Thoracic aorta (tissue), 2 donors: ENCODE measurements around the gene KDM3A. TPM values are rescaled to one million over a fixed set of nuclear protein-coding genes. Genes with fewer than 3 reads are reported as not detected.

Experiments used
- ATAC-seq: fragments of 150-250 bp; one replicate; pipeline ENCODE4 v1.8.0; 2017; ENCODE audit warnings: low read depth; ENCODE audit not compliant: insufficient number of reproducible peaks, low FRiP score
- DNase-seq: peaks from one replicate; pipeline ENCODE4 v3.0.0-alpha.2; 2020; ENCODE audit warnings: low spot score
- H3K27ac ChIP-seq, 2 donors: fragments of 200-600 bp; sonication (generic); 1 replicate in 1 of 2; 2 replicates in 1 of 2; pipeline ENCODE4 v1.5.1; 2016; ENCODE audit warnings: mild to moderate bottlenecking in 2 of 2, moderate library complexity in 2 of 2
- H3K27me3 ChIP-seq: fragments of 200-600 bp; sonication (generic); replicated peaks from 2 replicates; pipeline ENCODE4 v1.6.0; 2016; ENCODE audit warnings: mild to moderate bottlenecking; ENCODE audit not compliant: insufficient read depth
- H3K36me3 ChIP-seq: fragments of 200-600 bp; sonication (generic); one replicate; pipeline ENCODE4 v1.5.1; 2016
- H3K4me1 ChIP-seq, 2 donors: fragments of 200-600 bp; sonication (generic); 1 replicate in 1 of 2; 2 replicates in 1 of 2; pipeline versions ENCODE4 v1.5.1 to v1.6.0; 2016; ENCODE audit warnings: low read depth in 2 of 2, mild to moderate bottlenecking in 1 of 2; ENCODE audit not compliant: control insufficient read depth in 1 of 2
- H3K4me3 ChIP-seq: fragments of 200-600 bp; sonication (generic); 2 replicates; pipeline ENCODE4 v1.5.1; 2016; ENCODE audit warnings: mild to moderate bottlenecking
- H3K9me3 ChIP-seq: fragments of 200-600 bp; sonication (generic); 2 replicates; pipeline ENCODE4 v1.5.1; 2016
- total RNA-seq, 2 donors: library from RNA; depleted of rRNA; stranded (reverse); fragments of >200 nt; gene quantifications; one replicate each; pipeline versions ENCODE4 v1.1.0 to v1.2.3, GENCODE V29; 2016
- TF ChIP-seq, protein P1 (sequence below): fragments of 200-600 bp; sonication (generic); IDR thresholded peaks from one replicate; pipeline ENCODE4 v1.5.1; 2019; ENCODE audit warnings: antibody characterized with exemption

Gene KDM3A
- total RNA-seq, 2 donors from 2014 or later: 41.7 to 74.6 TPM

DNA sequence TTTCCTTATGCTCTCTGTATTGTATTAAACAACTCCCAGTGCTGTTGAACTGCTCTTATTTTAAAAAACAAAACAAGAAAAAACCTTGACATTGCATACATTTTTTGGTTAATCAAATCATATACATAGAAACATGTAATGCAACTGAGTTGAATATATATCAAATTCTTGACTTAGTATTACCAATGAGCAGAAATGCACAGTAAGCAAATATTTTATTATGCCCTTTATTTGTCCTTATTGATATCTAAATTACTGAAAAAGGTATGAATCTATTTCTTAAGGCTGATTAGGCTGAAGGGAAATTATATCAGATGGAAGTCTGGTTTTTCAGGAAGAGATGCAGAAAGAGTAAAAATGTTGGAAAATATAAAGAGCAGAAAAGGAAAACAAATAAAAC, 6.9 kb upstream of the KDM3A start:
- ATAC-seq: no peak
- H3K27ac ChIP-seq: no peak overlapping the region
- no peaks in the 10 kb centered on the region for H3K27me3 ChIP-seq
- no peak for DNase-seq
- H3K9me3 ChIP-seq: peaks cover 11% of the 10 kb centered on the region
- no peaks in the 10 kb centered on the region for H3K36me3 ChIP-seq
- no peak overlapping the region for H3K4me3 ChIP-seq
- TF ChIP-seq, protein P1, sequence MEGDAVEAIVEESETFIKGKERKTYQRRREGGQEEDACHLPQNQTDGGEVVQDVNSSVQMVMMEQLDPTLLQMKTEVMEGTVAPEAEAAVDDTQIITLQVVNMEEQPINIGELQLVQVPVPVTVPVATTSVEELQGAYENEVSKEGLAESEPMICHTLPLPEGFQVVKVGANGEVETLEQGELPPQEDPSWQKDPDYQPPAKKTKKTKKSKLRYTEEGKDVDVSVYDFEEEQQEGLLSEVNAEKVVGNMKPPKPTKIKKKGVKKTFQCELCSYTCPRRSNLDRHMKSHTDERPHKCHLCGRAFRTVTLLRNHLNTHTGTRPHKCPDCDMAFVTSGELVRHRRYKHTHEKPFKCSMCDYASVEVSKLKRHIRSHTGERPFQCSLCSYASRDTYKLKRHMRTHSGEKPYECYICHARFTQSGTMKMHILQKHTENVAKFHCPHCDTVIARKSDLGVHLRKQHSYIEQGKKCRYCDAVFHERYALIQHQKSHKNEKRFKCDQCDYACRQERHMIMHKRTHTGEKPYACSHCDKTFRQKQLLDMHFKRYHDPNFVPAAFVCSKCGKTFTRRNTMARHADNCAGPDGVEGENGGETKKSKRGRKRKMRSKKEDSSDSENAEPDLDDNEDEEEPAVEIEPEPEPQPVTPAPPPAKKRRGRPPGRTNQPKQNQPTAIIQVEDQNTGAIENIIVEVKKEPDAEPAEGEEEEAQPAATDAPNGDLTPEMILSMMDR: no peak
- peaks cover 0 to 10% of the 10 kb centered on the region in 2 donors for H3K4me1 ChIP-seq

DNA sequence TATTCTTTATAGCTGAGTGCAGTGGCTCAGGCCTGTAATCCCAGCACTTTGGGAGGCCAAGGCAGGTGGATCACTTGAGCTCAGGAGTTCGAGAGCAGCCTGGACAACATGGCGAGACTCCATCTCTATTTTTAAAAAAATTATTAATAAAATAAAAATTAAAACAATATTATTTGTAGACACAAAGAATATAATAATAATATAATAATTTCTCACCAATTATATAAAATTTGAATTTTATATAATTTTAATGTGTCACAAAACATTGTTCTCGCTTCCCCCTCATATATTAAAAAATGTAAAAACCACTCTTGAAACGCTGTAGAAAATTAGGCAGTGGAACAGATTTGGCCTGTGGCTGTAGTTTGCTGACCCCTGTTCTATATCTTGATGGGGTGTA, 5.6 kb upstream of the KDM3A start:
- peaks cover 16% of the 10 kb centered on the region for H3K9me3 ChIP-seq
- DNase-seq: no peak
- no peak overlapping the region for H3K4me3 ChIP-seq
- H3K4me1 ChIP-seq: peaks cover 0 to 10% of the 10 kb centered on the region in 2 donors
- no peak overlapping the region for H3K27ac ChIP-seq
- ATAC-seq: no peak
- H3K27me3 ChIP-seq: no peaks in the 10 kb centered on the region
- no peaks in the 10 kb centered on the region for H3K36me3 ChIP-seq
- TF ChIP-seq, protein P1: no peak

DNA sequence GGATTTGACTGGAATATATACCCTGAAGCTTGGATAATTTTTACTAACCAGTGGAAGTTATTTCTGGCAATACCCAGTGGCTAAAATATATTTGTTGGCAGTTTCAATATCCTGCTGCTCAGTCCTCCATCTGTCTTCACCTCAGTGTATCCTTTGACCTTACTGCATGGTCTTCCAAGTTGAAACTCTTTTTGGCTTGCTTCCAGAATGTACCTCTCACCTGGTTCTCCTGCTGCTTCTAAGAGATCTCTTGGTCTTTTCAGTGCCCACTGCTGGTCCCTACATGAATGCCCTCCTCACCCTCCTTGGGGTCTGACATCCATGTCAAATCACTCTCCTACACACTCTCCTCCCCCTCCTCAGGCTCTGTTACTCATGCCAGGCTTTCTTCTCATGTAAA, 4.8 kb upstream of the KDM3A start:
- DNase-seq (no peak), ATAC-seq (no peak)
- H3K9me3 ChIP-seq: peaks cover 13% of the 10 kb centered on the region
- H3K27ac ChIP-seq: peak overlapping the region; percentile 36 to 52
- peaks cover 0 to 10% of the 10 kb centered on the region in 2 donors for H3K4me1 ChIP-seq
- no peak overlapping the region for H3K4me3 ChIP-seq
- H3K36me3 ChIP-seq: no peaks in the 10 kb centered on the region
- TF ChIP-seq, protein P1: no peak
- H3K27me3 ChIP-seq: no peaks in the 10 kb centered on the region

DNA sequence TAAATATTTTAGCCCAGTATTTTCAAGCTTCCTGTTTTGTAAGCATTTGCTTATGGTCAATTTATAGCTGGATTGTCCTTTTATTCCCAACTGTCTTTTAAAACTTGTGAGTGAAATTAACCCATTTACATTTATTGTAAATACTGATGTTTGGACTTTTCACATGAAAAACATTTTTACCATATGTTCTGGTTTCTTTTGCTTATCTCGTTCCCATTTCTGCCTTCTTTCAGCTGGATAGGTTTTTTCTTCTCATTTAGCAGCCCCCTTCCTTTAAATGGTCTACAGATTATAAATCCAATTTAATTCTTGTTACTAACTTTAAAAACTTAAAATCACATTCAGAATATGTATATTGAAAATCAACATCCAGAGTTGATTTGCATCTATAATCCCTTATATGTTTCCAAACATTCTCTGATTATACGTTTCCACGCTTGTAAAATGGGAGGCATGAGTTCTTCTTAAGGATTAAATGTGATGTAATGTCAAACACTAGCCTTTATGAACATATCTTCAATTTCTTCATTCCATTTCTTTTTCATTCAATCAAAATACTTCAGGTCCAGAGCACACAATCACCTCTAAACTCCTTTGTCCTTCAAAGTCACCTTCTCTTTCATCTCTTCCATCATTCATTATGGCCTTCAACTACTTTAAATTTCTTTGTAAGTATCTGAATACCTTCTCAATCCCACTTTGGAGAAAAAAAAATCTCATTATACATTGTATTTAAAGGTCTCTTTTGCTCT, 1.1 kb upstream of the KDM3A start:
- no peak for ATAC-seq
- peak overlapping the region; percentile 89 to 99 for H3K27ac ChIP-seq
- TF ChIP-seq, protein P1: no peak
- H3K4me3 ChIP-seq: peak overlapping the region; percentile 92
- no peak for DNase-seq
- peaks cover 13% of the 10 kb centered on the region for H3K9me3 ChIP-seq
- no peaks in the 10 kb centered on the region for H3K36me3 ChIP-seq
- H3K27me3 ChIP-seq: no peaks in the 10 kb centered on the region
- peaks cover 22 to 33% of the 10 kb centered on the region in 2 donors for H3K4me1 ChIP-seq

DNA sequence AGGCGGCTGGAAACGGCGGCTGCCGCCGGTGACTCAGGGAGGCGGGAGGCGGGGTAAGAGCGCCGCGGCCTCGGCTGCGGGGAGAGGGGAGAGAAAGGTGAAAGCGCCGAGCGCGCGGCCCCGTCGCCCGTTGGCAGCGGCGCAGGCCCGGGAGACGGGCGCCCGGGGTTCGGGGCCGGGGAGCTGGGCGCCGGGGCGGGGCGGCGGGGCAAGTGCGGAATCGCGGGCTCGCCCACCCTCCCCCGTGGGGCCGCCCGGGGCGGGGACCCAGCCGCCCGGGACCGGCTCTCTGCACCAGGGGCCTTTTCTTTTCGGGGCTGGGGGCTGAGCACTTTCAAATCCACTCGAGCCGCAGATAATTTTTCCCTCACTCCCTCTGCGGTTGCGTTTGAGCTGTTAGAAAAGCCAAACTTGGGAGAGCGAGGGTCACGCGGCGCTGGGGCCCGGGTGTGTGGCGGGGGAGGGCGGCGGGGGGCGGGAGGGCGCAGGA, 266 bp downstream of the KDM3A start:
- Histone ChIP-seq H3K4me1 (peaks cover 30 to 40% of the 10 kb centered on the region in 2 donors), H3K27me3 (no peaks in the 10 kb centered on the region), H3K9me3 (peaks cover 13% of the 10 kb centered on the region), H3K4me3 (peak overlapping the region; percentile 92), H3K36me3 (no peaks in the 10 kb centered on the region), H3K27ac (peak overlapping the region; percentile 89 to 92)
- TF ChIP-seq, protein P1: no peak
- ATAC-seq: no peak
- no peak for DNase-seq
